ENCODE measurements around the gene SLC13A3. TPM values are rescaled to one million over a fixed set of nuclear protein-coding genes. Genes with fewer than 3 reads are reported as not detected.

Gene SLC13A3
- total RNA-seq, 1 donor from 2014 or later, result 7.4 TPM

- Histone ChIP-seq H3K36me3 (no peaks in the 10 kb centered on the region), H3K27me3 (no peaks in the 10 kb centered on the region), H3F3A (ENCODE audit: low read depth) (peaks cover 23% of the 10 kb centered on the region), H3K4me3 (no peak overlapping the region), H2AFZ (replicated peaks) (no peak overlapping the region), H3K4me1 (peaks cover 30% of the 10 kb centered on the region), H4K20me1 (ENCODE audit: low read depth) (no peaks in the 10 kb centered on the region), H3K79me2 (ENCODE audit: low read depth) (no peaks in the 10 kb centered on the region), H3K27ac (no peak overlapping the region), H3K9ac (no peak overlapping the region), H3K4me2 (no peak overlapping the region), H3K9me3 (ENCODE audit: low read depth) (no peaks in the 10 kb centered on the region)
- DNase-seq (ENCODE audit: low spot score), result no peak
- Mint-ChIP-seq H3K4me1 (peaks cover 14% of the 10 kb centered on the region), H3K9me3 (peaks cover 4% of the 10 kb centered on the region), H3K27me3 (ENCODE audit: insufficient read depth, low read depth) (peaks cover 5% of the 10 kb centered on the region), H3K4me3 (no peak overlapping the region), H3K36me3 (peaks cover 11% of the 10 kb centered on the region), H3K27ac (no peak overlapping the region)
- TF ChIP-seq EZH2 (IDR thresholded peaks at IDR 0.05) (no peak), EZH2phosphoT487 (IDR thresholded peaks at IDR 0.05) (no peak)
- TF ChIP-seq, protein P1, sequence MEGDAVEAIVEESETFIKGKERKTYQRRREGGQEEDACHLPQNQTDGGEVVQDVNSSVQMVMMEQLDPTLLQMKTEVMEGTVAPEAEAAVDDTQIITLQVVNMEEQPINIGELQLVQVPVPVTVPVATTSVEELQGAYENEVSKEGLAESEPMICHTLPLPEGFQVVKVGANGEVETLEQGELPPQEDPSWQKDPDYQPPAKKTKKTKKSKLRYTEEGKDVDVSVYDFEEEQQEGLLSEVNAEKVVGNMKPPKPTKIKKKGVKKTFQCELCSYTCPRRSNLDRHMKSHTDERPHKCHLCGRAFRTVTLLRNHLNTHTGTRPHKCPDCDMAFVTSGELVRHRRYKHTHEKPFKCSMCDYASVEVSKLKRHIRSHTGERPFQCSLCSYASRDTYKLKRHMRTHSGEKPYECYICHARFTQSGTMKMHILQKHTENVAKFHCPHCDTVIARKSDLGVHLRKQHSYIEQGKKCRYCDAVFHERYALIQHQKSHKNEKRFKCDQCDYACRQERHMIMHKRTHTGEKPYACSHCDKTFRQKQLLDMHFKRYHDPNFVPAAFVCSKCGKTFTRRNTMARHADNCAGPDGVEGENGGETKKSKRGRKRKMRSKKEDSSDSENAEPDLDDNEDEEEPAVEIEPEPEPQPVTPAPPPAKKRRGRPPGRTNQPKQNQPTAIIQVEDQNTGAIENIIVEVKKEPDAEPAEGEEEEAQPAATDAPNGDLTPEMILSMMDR (IDR thresholded peaks at IDR 0.05), result no peak
Observed at GRCh38 chr20:46587986-46588385, 63.3 kb downstream of the SLC13A3 start.

DNA sequence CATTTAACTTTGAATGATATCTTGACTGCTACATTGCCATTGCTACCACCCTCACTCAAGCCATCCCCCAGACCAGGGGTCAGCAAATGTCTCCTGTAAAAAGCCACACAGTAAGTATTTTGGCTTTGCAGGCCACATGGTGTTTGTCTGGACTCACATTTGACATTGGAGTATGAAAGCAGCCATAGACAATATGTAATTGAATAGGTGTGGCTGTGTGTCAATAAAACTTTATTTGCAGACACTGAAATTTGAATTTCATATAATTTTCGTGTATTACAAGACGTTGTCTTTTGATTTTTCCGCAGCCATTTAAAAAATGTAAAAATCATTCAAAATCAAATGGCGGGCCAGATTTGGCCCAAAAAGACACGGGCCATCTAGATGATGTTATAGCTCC lies 64.5 kb downstream of the SLC13A3 start:
- no peak for DNase-seq (ENCODE audit: low spot score)
- Mint-ChIP-seq H3K27me3 (ENCODE audit: insufficient read depth, low read depth) (peaks cover 5% of the 10 kb centered on the region), H3K36me3 (peaks cover 3% of the 10 kb centered on the region), H3K4me1 (peaks cover 18% of the 10 kb centered on the region), H3K9me3 (no peaks in the 10 kb centered on the region), H3K4me3 (no peak overlapping the region), H3K27ac (no peak overlapping the region)
- peaks cover 31% of the 10 kb centered on the region for H3F3A ChIP-seq (ENCODE audit: low read depth)
- no peaks in the 10 kb centered on the region for H4K20me1 ChIP-seq (ENCODE audit: low read depth)
- H2AFZ ChIP-seq (replicated peaks), result no peak overlapping the region
- H3K4me3 ChIP-seq, result no peak overlapping the region
- no peaks in the 10 kb centered on the region for H3K79me2 ChIP-seq (ENCODE audit: low read depth)
- no peaks in the 10 kb centered on the region for H3K36me3 ChIP-seq
- no peak overlapping the region for H3K27ac ChIP-seq
- no peaks in the 10 kb centered on the region for H3K27me3 ChIP-seq
- no peak overlapping the region for H3K9ac ChIP-seq
- H3K9me3 ChIP-seq (ENCODE audit: low read depth), result no peaks in the 10 kb centered on the region
- peaks cover 36% of the 10 kb centered on the region for H3K4me1 ChIP-seq
- no peak overlapping the region for H3K4me2 ChIP-seq
- TF ChIP-seq, protein P1 (IDR thresholded peaks at IDR 0.05), result no peak
- TF ChIP-seq EZH2phosphoT487 (IDR thresholded peaks at IDR 0.05), result no peak
- TF ChIP-seq EZH2 (IDR thresholded peaks at IDR 0.05), result no peak

DNA sequence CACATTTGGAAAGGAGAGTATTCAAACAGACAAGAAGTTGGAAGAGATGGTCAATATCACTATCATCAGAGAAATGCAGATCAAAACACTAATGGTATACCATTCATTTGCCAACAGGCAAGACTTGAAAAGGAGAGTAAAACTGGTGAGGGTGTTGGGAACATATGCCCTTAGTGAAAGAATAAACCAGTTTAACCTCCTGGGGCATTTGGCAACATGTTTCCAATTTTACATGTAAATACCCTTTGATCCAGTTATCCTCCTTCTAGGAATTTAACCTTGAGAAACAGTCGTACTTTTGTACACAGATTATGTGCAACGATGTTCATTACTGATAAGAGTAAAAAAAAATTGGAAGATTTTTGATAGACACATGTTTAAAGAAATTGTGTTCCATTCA lies 66.8 kb downstream of the SLC13A3 start:
- Mint-ChIP-seq H3K4me3 (no peak overlapping the region), H3K4me1 (peaks cover 18% of the 10 kb centered on the region), H3K36me3 (peaks cover 8% of the 10 kb centered on the region), H3K9me3 (peaks cover 12% of the 10 kb centered on the region), H3K27ac (no peak overlapping the region), H3K27me3 (ENCODE audit: insufficient read depth, low read depth) (peaks cover 5% of the 10 kb centered on the region)
- Histone ChIP-seq H2AFZ (replicated peaks) (no peak overlapping the region), H3K36me3 (no peaks in the 10 kb centered on the region), H3F3A (ENCODE audit: low read depth) (peaks cover 31% of the 10 kb centered on the region), H3K4me2 (peak overlapping the region; percentile 81), H3K4me1 (peaks cover 36% of the 10 kb centered on the region), H3K27me3 (no peaks in the 10 kb centered on the region), H4K20me1 (ENCODE audit: low read depth) (no peaks in the 10 kb centered on the region), H3K9ac (no peak overlapping the region), H3K79me2 (ENCODE audit: low read depth) (no peaks in the 10 kb centered on the region), H3K27ac (no peak overlapping the region), H3K4me3 (no peak overlapping the region), H3K9me3 (ENCODE audit: low read depth) (no peaks in the 10 kb centered on the region)
- TF ChIP-seq, protein P1 (IDR thresholded peaks at IDR 0.05), result no peak
- TF ChIP-seq EZH2phosphoT487 (IDR thresholded peaks at IDR 0.05) (no peak), EZH2 (IDR thresholded peaks at IDR 0.05) (no peak)
- no peak for DNase-seq (ENCODE audit: low spot score)

Measured in neural progenitor cell (in vitro differentiated cells).